Neutrophil (primary cell): ENCODE measurements around the gene LRG1.

Experiments
- H3K27ac ChIP-seq: fragments of 200-600 bp; sonication (generic); 2 replicates; pipeline ENCODE4 v1.5.1; 2016; ENCODE audit warnings: mild to moderate bottlenecking, moderate library complexity
- H3K27me3 ChIP-seq: fragments of 200-600 bp; sonication (generic); 2 replicates; pipeline ENCODE4 v1.6.0; 2016; ENCODE audit warnings: mild to moderate bottlenecking
- H3K36me3 ChIP-seq: fragments of 200-600 bp; sonication (generic); 2 replicates; pipeline ENCODE4 v1.5.1; 2017
- H3K4me1 ChIP-seq, 2 experiments: fragments of 200-600 bp in 1 of 2; sonication (generic) in 1 of 2; 1 replicate in 1 of 2; 2 replicates in 1 of 2; pipeline versions ENCODE4 v1.5.1 to v1.6.1; 2013 to 2016; ENCODE audit warnings: low read depth in 1 of 2, low read length in 1 of 2, mild to moderate bottlenecking in 1 of 2, moderate library complexity in 1 of 2; ENCODE audit not compliant: control insufficient read depth in 1 of 2, insufficient read depth in 1 of 2
- H3K4me3 ChIP-seq, 2 experiments: fragments of 200-600 bp in 1 of 2; sonication (generic) in 1 of 2; 1 replicate in 1 of 2; 2 replicates in 1 of 2; pipeline ENCODE4 v1.5.1; 2013 to 2016; ENCODE audit warnings: low read depth in 1 of 2, low read length in 1 of 2, mild to moderate bottlenecking in 1 of 2, moderate library complexity in 1 of 2
- H3K9me3 ChIP-seq: fragments of 200-600 bp; sonication (generic); 2 replicates; pipeline ENCODE4 v1.5.1; 2016
- TF ChIP-seq, protein P1 (sequence below): fragments of 200-600 bp; sonication (generic); IDR thresholded peaks from 2 replicates; pipeline ENCODE4 v1.5.1; 2016; ENCODE audit warnings: antibody characterized with exemption

Gene LRG1

DNA sequence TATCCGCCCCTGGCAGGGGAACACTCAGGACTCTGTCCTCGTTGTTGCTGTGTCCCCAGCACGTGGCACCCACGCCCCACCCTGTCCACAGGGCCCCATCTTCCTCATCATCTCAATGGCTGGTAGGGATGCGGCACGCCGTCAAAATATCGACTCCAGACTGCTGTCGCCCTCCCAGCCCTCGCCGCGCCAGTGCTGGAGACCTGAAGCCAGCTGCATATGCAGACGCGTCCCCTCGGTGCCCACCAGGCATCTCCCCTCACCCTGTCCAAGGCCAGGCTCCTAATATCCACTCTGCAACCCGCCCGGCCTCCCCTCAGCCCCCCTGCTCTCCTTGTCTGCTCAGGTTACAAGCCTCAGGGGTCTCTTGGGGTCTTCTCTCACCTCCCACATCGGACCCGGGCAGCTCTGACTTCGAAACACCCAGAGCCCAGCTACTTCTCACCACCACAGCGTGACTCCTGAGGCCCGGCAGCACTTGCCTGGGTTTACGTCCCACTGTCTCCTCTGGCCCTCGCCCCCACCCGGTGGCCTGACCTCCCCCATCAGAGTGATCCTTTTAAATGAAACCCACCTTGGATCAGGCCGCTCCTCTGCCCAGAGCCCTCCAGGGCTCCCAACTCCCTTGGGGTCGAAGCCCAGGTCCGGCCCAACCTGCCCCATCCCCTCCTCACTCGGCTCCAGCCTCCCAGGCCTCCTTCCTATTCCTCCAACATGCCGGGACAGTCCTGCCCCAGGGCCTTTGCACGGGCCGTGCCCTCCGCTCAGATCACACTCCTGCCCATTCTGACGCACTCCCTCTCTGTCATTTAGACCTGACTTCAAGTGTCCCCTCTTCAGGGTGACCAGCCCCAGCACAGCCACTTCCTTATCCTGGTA is 34.0 kb downstream of the LRG1 start:
- TF ChIP-seq, protein P1, sequence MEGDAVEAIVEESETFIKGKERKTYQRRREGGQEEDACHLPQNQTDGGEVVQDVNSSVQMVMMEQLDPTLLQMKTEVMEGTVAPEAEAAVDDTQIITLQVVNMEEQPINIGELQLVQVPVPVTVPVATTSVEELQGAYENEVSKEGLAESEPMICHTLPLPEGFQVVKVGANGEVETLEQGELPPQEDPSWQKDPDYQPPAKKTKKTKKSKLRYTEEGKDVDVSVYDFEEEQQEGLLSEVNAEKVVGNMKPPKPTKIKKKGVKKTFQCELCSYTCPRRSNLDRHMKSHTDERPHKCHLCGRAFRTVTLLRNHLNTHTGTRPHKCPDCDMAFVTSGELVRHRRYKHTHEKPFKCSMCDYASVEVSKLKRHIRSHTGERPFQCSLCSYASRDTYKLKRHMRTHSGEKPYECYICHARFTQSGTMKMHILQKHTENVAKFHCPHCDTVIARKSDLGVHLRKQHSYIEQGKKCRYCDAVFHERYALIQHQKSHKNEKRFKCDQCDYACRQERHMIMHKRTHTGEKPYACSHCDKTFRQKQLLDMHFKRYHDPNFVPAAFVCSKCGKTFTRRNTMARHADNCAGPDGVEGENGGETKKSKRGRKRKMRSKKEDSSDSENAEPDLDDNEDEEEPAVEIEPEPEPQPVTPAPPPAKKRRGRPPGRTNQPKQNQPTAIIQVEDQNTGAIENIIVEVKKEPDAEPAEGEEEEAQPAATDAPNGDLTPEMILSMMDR: no peak
- Histone ChIP-seq H3K27ac (no peak overlapping the region), H3K4me1 (no peaks in the 10 kb centered on the region), H3K9me3 (no peaks in the 10 kb centered on the region), H3K27me3 (no peaks in the 10 kb centered on the region), H3K4me3 (no peak overlapping the region), H3K36me3 (peaks cover 78% of the 10 kb centered on the region)

DNA sequence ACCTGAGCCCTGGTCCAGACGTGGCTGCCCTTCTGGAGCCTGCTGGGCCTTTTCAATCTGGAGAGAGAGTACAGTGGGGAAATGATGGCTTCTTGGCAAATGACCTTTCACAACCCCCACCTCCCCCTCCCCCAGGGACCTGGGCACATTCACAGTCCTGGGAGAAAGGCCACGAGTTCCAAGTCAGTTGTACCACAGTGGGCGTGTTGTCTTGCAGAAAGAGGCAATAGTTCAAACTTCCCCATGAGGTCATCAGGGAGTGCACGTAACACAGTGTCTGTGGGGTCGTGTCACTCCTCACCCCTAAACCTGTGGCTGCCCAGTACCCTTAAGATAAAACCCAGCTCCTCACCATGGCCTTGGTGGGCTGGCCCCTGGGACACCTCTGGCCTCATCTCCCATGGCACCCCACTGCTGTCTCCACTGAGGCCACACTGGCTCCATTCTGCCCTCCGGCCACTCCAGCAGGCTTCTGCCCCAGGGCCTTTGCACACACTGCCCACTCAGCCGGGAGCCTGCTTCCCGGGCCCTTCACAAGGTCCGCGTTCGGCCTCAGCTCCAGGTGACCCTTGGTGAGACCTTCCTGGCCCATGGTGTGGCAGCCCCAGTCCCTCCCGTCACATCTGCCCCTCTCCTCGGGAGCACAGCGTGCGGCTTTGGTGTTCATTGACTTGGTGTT is 34.8 kb downstream of the LRG1 start:
- peaks cover 83% of the 10 kb centered on the region for H3K36me3 ChIP-seq
- no peaks in the 10 kb centered on the region for H3K4me1 ChIP-seq
- no peak overlapping the region for H3K4me3 ChIP-seq
- H3K27me3 ChIP-seq: no peaks in the 10 kb centered on the region
- H3K27ac ChIP-seq: no peak overlapping the region
- no peaks in the 10 kb centered on the region for H3K9me3 ChIP-seq
- TF ChIP-seq, protein P1: no peak

- TF ChIP-seq, protein P1: no peak
- Histone ChIP-seq H3K4me1 (no peaks in the 10 kb centered on the region), H3K9me3 (no peaks in the 10 kb centered on the region), H3K36me3 (peaks cover 90% of the 10 kb centered on the region), H3K4me3 (no peak overlapping the region), H3K27me3 (no peaks in the 10 kb centered on the region), H3K27ac (no peak overlapping the region)
Observed at GRCh38 chr19:4504297-4504701, 35.5 kb downstream of the LRG1 start.

DNA sequence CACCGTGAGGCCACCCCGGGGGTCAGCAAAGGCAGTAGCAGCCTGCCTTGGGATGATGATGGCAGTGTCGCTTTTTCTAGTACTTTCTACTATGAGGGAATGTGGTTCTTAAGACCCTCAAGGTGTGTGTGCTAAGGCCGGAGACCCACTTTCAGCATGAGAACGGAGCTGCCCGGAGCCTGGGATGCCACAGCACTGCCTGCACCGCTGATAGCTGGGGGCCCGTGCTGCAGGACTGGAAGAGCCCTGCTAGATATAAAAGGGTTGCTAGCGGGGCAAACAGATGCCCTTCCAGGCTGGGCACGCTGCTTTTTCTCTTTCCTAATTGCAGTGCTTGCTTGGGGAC is 36.0 kb downstream of the LRG1 start:
- Histone ChIP-seq H3K36me3 (peaks cover 95% of the 10 kb centered on the region), H3K4me3 (no peak overlapping the region), H3K27me3 (no peaks in the 10 kb centered on the region), H3K9me3 (no peaks in the 10 kb centered on the region), H3K27ac (no peak overlapping the region), H3K4me1 (no peaks in the 10 kb centered on the region)
- TF ChIP-seq, protein P1: no peak

DNA sequence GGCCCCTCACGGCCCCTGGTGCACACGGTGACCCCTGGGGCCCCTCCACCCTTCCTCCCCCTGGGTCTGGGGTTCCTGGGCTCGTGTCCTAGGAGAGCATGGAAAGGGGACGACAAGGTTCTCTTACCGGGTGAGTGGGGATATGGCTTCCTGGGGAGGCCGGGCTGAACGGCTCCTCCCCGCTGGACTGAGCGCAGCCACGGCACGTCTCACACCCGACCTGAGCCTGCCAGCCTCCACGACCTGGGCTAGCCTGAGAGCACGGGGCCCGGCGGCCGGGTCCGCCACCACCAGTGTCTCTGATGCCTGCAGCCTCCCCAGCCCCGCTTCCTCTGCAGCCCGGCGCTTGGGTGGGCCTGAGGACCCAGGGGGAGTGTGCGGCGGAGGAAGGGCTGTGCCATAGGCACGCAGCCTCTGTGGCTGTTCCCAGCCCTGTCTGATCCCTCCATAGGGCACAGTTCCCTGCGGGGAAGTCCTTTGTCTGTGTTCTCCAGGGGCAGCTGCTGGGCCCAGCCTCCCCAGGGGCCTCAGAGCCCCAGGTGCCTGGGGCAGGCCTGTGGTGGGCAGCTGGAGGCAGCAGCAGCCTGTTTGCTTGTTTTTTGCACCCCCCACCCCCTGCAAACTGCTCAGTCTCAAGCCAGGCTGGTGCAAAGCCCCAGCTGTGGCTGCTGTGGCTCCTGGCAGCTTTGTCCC is 36.6 kb downstream of the LRG1 start:
- TF ChIP-seq, protein P1: no peak
- Histone ChIP-seq H3K27ac (no peak overlapping the region), H3K27me3 (no peaks in the 10 kb centered on the region), H3K4me3 (no peak overlapping the region), H3K36me3 (peaks cover 96% of the 10 kb centered on the region), H3K4me1 (no peaks in the 10 kb centered on the region), H3K9me3 (no peaks in the 10 kb centered on the region)
